ENCODE data around the gene PNPLA7.
"Not testable (repeated sequence)": the region's sequence is repeated elsewhere in the genome, so short reads cannot be mapped to it uniquely, and the experiment has no call there.

PNPLA7 gene

DNA sequence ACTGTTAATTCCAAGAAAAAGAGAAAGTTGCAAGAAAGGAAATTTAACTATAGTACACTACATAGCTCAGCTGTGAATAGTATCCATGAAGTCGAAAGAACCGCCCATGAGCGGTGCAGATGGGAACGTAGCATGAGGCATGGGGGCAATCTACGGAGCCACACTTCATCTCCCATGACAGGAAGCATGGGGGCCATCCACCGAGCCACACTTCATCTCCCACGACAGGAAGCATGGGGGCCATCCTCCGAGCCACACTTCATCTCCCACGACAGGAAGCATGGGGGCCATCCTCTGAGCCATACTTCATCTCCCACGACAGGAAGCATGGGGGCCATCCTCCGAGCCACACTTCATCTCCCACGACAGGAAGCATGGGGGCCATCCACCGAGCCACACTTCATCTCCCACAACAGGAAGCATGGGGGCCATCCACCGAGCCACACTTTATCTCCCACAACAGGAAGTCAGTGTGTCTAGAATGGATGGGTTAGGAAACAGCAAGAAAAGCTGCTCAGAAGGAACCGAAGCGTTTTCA lies 13.5 kb downstream of the PNPLA7 start:
- DNase-seq: not testable (repeated sequence)

DNA sequence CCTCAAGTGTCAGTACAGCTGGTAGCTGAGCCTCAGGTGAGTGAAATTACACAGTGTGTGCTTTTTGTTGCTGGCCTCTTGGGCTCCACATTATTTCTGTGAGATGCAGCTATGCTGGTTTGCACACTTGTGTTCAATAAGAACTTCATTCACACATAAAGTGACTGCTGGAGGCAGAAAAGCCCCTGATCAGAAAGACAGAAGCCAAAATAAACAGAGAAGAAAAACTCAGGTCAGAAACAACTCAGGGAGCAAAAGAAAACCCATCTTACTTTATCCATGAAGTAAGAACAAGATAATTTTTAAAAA lies 15.1 kb downstream of the PNPLA7 start:
- DNase-seq: no peak

DNA sequence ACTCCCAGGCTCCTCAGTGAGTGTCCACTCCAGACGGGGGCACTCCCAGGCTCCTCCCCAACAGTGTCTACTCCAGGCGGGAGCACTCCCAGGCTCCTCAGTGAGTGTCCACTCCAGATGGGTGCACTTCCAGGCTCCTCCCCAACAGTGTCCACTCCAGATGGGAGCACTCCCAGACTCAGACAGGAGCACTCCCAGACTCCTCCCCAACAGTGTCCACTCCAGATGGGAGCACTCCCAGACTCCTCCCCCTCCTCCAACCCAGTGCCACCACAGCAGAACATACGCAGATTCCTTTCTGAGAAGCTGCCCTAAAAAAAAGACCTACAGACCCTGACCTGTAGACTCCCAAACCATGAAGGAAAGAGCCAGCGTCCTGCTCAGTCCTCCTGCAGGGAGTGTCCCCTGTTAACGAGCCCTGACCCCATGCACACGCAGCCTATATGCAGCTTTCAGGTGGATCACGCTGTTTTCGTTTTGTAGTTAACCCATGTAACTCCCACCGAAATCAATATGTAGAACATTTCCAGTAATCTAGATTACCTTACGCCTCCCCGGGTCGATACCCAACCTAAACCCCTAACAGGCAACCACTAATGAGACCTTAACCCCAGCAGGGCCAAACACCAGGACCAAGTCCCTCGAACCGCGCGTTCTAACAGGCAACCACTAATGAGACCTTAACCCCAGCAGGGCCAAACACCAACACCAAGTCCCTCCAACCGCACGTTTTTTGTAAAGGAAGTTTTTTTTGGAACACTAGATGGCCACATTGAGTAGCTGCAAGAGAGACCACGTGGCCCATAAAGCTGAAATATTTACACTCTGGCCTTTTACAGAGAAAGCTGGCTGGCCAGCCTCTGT lies 15.7 kb downstream of the PNPLA7 start:
- DNase-seq: no peak

DNA sequence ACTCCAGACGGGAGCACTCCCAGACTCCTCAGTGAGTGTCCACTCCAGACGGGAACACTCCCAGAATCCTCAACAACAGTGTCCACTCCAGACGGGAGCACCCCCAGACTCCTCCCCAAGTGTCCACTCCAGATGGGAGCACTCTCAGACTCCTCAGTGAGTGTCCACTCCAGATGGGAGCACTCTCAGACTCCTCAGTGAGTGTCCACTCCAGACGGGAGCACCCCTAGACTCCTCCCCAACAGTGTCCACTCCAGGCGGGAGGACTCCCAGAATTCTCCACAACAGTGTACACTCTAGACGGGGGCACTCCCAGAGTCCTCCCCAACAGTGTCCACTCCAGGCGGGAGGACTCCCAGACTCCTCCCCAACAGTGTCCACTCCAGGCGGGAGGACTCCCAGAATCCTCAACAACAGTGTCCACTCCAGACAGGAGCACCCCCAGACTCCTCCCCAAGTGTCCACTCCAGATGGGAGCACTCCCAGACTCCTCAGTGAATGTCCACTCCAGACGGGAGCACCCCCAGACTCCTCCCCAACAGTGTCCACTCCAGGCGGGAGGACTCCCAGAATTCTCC lies 17.2 kb downstream of the PNPLA7 start:
- DNase-seq: not testable (repeated sequence)

DNA sequence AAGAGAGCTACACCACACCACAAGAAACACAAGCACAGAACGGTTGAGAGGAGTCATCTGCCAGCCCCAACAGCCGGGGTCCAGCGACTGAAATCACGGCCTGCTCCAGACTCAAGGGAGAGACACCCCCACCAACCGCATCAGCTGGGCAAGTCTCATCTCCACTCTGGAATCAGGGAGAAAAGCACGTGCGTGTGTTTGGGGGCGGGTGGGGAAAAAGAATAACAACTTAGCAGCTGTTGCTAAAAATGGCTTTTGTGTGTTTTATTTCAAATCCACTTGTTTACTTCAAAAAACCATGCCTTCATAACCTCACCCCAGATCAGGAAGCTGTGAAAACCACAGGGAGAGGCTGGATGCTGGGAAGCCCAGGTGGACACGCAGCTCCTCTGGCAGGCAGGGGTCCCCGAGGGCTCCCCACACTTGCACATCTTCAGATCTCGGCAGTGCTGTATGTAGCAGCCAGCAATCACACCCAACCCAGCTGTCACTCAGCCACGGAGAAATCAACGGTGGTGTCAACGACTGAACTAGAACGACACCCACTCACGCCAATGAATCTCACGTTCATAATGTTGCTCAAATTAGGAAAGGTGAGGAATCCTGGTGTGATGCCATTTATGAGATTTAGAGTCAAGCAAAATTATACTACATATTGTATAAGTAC lies 19.0 kb downstream of the PNPLA7 start:
- DNase-seq: no peak

DNA sequence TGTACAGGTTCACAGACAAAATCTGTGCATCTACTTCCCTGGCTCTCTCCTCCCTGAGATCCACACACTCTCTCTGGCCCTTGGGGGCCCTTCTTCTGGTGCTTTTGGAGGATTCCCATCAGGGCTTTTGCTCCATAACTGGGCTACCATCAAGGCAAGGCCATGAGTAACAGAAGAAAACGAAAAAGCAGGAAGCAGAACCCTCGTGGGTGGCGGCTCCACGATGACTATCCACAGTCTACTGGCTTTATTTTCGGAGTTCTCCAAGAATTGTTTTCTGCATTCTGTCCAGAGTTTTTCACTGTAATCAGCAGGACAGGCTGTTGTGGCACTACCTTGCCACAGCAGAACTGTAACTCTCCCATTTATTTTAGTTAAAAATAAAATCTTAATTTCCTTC lies 19.9 kb downstream of the PNPLA7 start:
- no peak for DNase-seq

DNA sequence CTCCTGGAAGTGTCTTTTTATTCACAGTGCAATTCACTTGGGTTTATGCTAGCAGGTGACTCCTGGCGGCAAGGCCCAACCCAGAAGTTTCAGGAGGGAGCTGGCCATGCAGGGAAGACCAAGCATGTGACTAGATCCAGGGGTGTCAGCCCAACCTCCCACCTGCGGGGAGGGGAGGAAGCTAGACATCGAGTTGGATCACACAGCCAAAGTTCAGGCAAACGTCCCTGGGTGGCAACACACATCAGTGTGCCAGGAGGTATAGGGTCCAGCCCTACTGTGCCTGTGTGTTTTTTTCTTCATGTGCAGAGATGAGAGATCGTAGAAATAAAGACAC lies 25.3 kb downstream of the PNPLA7 start:
- no peak for DNase-seq

DNA sequence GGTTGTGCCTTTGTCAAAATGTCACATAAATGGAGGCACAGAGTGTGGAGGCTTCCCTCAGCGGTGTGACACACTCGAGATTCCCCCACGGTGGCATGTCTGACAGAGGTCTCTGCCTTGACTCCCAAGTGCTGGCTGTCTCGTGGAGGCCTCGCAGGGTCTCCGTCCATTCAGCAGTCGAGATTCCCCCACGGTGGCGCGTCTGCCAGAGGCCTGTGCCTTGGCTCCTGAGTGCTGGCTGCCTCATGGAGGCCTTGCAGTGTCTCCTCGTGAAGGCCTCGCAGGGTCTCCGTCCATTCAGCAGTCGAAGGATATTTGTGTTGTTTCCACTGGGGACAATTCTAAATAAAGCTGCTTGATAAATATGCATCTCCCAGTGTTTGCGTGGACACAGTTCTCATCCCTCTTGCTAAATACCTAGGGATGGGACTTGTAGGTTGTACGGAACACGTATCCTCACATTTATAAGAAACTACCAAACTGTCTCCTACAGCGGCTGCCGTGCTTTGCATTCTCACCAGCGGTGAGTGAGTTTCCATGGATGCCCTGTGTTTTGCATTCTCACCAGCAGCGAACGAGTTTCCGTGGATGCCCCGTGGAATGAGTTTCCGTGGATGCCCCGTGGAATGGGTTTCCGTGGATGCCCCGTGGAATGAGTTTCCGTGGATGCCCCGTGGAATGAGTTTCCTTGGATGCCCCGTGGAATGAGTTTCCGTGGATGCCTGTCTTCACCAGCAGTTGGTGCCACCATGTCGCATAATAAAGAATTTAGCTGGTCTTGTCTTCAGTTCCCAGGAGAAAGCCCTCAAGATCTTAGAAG lies 25.8 kb downstream of the PNPLA7 start:
- no peak for DNase-seq

DNA sequence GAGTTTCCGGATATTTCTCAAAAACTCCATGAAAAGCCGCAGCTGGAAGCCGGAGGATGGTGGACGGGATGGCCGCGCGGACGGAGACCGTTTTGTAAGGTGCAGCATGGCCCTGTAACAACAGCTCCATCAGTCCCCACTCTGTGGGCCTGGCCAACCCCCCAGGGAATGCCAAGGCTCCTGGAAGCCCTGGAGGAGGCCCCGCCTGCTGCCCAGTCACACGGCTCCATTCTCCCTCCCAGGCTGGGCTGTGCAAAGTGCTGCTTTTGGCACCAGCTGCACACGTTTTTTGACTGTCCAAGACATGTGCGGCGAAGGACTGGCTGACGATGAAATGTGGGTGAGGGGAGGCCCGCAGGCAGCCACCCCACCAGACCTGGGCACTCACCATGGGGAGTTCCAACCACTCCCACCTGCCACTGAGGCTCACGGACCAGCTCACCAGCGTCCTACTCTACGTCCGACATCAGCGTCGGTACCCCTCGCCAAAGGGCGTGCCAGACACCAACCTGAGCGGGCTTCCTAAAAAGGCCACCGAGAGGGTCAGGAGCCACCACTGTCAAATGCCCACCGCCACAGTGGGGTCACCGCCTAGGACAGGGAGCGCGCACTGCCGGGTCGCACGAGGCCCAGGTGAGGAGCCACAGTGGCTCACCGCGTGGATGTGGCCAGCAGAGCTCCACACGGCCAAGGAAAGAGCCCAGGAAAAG lies 27.3 kb downstream of the PNPLA7 start:
- no peak for DNase-seq

DNA sequence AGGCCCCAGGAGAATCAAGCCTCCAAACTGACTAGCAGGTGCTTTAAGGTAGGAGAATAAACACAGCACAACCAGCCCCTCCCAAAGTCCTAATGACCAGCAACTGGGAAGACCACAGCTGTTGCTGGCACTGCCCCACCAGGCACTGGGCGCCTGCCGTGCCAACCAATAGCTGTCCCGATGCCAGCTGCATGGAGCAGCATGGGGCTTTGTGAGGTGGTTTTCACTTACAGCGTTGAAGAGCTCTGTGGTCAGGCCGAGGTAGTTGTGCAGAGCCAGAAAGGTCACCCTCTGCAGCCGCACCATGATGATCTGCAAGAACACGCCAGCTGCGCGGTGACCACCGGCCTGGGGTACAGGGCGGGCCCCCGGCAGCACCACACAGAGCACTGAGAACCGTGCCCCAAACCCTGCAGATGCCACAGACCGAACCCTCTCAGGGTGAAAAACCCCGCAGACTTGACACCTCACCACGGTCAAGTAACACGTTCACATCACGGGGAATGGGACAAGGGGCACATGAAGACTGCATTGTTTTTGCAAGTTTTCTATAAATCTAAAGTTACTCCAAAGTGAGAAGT lies 28.7 kb downstream of the PNPLA7 start:
- no peak for DNase-seq

DNA sequence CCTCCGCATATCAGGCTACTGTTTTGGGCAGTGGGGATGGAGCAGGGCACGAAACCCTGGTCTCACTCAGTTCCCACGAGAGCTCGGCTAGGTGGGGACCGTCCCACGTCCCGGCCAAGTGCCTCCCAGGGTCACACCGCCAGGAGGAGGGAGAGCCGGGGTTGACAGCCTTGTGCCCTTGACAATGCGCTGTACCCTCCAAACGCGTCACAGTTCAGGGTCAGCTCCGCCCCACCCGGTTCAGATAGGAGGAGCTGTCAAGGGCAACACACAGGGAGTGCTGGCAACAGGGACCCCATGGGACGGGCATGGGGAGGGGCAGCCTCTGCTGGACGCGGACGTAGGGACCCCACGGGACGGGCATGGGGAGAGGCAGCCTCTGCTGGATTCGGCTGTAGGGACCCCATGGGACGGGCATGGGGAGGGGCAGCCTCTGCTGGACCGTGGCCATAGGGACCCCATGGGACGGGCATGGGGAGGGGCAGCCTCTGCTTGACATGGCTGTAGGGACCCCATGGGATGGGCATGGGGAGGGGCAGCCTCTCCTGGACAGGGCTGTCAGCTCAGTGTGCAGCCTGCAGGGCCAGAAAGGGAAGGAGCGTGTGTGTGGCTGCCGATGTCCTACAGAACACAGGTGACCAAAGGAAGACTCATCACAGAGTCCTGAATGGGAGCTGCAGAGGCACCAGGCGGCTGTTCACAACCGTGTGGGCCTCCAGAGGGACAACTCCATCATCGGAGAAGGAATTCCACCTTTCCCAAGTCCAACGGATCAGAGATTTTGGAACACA lies 29.4 kb downstream of the PNPLA7 start:
- no peak for DNase-seq

DNA sequence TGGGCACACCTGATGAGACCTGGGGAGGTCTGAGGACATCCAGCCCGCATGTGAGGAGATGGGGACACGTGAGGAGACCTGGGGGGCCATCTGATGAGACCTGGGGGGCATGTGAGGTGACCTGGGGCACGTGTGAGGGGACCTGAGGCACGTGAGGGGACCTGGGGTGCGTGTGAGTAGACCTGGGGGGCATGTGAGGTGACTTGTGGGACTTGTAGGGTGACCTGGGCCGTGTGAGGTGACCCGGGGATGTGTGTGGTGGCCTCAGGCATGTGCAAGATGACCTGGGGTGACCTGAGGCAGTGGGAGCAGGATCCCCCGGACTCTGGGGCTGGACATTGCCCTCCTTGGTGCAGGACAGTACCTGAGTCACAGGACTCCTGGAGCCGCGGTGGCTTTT lies 30.6 kb downstream of the PNPLA7 start:
- DNase-seq: no peak

DNA sequence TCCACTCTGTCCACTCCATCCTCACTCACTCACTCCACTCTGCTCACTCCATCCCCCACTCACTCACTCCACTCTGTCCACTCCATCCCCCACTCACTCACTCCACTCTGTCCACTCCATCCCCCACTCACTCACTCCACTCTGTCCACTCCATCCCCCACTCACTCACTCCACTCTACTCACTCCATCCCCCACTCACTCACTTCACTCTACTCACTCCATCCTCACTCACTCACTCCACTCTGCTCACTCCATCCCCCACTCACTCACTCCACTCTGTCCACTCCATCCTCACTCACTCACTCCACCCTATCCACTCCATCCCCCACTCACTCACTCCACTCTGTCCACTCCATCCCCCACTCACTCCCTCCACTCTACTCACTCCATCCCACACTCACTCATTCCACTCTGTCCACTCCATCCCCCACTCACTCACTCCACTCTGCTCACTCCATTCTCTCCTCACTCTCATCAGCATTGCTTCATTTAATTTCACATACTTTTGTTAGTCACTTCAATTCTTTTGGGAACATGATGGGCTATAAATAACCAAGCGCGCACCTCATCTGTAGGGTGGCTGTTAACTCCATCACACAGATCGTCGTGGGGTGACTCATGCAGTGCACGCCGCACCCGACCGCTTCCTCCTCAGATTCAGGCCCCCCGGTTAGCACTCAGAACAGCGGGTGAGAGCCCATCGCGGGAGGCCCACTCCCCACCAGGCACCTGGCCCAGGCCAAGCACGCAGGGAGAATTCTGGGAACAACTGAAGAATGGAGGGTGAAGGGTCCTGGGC lies 31.3 kb downstream of the PNPLA7 start:
- DNase-seq: not testable (repeated sequence)

DNA sequence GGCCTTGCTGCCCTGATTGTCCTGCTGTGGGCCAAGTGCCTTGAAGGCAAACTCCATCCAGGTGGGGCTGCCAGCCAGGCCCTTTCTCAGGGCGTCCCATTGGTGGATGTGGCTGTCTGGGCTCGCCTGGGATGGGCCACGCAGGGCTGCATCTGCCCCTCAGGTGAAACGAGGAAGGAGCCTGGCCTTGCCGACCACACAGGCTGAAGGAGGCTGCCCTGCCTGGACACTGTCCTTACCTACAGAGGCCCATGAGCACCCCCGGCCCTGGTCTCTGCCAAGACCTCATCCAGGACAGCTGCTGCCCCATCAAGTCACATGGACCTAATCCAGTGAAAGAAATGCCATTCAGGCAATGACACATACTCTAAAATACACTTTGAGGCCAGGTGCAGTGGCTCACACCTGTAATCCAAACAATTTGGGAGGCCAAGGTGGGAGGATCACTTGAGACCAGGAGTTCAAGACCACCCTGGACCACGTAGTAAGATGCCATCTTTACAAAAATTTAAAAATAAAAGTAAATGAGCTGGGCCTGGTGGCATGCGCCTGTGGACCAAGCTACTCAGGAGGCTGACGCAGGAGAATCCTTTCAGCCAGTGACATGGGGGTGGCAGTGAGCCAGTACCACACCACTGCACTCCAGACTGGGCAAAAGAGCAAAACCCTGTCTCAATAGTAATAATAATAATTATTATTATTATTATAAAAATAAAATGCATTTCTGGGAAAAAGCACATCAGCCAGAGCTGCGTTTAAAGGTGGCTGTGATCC lies 33.9 kb downstream of the PNPLA7 start:
- no peak for DNase-seq

DNA sequence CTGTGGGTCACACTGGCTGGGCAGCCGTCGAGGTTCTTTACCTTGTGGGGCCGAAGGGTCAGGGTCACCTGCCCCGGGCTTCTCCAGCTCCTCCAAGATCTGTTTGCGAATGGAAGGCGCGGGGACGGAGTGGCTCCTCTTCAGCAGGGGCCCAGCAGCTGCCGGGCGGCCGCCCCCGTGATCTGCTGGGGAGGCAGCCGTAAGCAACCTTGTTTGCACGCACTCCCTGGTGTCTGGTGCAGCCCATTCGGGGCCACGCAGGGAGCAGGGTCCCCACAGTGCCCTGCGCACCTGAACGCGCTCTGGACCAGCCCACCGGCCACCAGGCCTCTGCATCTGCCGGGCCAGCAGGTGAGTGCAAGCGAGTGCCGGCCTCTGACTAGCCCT lies 34.9 kb downstream of the PNPLA7 start:
- no peak for DNase-seq

DNA sequence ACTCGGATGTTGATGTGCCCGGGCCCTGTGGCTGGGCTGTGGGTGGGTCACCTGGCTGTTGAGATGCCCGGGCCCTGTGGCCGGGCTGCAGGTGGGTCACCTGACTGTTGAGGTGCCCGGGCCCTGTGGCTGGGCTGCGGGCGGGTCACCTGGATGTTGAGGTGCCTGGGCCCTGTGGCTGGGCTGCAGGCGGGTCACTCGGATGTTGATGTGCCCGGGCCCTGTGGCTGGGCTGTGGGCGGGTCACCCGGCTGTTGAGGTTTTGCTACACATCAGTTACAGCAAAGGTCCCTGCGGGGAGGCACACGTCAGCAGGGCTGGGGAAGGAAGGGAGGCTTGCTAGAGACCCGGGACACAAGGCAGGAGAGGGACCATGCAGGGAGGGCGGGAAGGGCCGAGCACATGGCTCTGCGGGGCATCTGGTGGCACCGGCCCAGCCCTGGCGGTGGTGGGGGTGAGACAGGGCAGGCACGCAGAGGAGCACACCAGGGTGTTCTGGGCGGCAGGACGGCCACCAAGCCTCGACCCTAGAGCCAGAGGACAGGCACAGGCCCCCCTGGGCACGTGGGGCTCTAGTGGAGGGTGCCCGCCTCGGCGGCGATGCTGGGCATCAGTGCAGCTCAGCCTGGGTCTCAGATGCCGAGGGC lies 35.4 kb downstream of the PNPLA7 start:
- no peak for DNase-seq

DNA sequence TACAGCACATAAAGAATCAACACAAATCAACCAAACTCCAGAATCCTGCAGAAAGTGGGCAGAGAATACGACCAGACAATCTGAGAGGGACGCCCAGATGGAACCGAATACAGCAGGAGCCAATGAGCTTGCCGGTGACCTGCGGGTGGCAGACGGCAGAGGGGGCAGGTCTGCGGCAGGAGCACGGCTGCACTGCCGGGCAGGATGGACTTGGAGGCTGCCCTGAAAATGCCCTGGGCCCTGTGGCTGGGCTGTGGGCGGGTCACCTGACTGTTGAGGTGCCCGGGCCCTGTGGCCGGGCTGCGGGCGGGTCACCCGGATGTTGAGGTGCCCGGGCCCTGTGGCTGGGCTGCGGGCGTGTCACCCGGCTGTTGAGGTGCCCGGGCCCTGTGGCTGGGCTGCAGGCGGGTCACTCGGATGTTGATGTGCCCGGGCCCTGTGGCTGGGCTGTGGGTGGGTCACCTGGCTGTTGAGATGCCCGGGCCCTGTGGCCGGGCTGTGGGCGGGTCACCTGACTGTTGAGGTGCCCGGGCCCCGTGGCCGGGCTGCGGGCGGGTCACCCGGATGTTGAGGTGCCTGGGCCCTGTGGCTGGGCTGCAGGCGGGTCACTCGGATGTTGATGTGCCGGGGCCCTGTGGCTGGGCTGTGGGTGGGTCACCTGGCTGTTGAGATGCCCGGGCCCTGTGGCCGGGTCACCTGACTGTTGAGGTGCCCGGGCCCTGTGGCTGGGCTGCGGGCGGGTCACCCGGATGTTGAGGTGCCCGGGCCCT lies 36.2 kb downstream of the PNPLA7 start:
- DNase-seq: not testable (repeated sequence)

DNA sequence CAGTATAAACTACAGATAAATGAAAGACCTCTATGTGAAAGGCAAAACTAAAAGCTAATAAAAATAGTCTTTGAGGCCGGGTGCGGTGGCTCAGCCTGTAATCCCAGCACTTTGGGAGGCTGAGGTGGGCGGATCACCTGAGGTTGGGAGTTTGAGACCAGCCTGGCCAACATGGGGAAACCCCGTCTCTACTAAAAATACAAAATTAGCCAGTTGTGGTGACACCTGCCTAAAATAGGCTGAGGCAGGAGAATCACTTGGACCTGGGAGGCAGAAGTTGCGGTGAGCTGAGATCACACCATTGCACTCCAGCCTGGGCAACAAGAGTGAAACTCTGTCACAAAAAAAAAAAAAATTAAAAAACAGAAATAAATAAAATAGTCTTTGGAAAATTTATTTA lies 37.1 kb downstream of the PNPLA7 start:
- DNase-seq: not testable (repeated sequence)

Measured in activated effector memory CD4-positive, alpha-beta T cell treated with anti-CD3 and anti-CD28 coated beads, Interleukin-2, amount 50 U/mL, for 16 hours (primary cell).